Measurements from ENCODE around the gene THSD7A. TPM values are rescaled to one million over a fixed set of nuclear protein-coding genes. Genes with fewer than 3 reads are reported as not detected.

THSD7A gene
- total RNA-seq, 1 donor from 2014 or later, result 3.5 TPM

GRCh38 chr7:11768263-11768662 is 63.7 kb downstream of the THSD7A start:
- Histone ChIP-seq H2AFZ (ENCODE audit: low read depth, low read length) (no peak overlapping the region), H4K20me1 (ENCODE audit: insufficient read depth, low read length) (no peaks in the 10 kb centered on the region), H3K4me3 (ENCODE audit: insufficient read depth, low read depth, low read length) (no peak overlapping the region), H3K36me3 (ENCODE audit: insufficient read depth, low read length) (no peaks in the 10 kb centered on the region), H3K4me2 (ENCODE audit: low read length) (no peak overlapping the region), H3K4me1 (ENCODE audit: insufficient read depth, low read length) (no peaks in the 10 kb centered on the region), H3K9ac (ENCODE audit: low read length) (no peak overlapping the region), H3K27me3 (ENCODE audit: insufficient read depth, low read length) (no peaks in the 10 kb centered on the region), H3K27ac (ENCODE audit: low read depth, low read length) (no peak overlapping the region), H3K79me2 (ENCODE audit: insufficient read depth, low read length) (no peaks in the 10 kb centered on the region), H3K9me3 (ENCODE audit: insufficient read depth, low read depth, low read length) (no peaks in the 10 kb centered on the region)
- H3K27ac Mint-ChIP-seq (ENCODE audit: unreplicated experiment), result no peak overlapping the region
- no peak for DNase-seq (ENCODE audit: low read depth)
- H3K4me1 Mint-ChIP-seq (ENCODE audit: low read depth, unreplicated experiment), result no peaks in the 10 kb centered on the region
- no peak for FAIRE-seq
- H3K27me3 Mint-ChIP-seq (ENCODE audit: low read depth, unreplicated experiment), result no peaks in the 10 kb centered on the region
- H3K36me3 Mint-ChIP-seq (ENCODE audit: low read depth, unreplicated experiment), result no peaks in the 10 kb centered on the region
- H3K4me3 Mint-ChIP-seq (ENCODE audit: unreplicated experiment), result no peak overlapping the region
- H3K9me3 Mint-ChIP-seq (ENCODE audit: unreplicated experiment), result no peaks in the 10 kb centered on the region
- no peak for TF ChIP-seq EZH2 (IDR thresholded peaks at IDR 0.05; ENCODE audit: insufficient read depth, low read length)
- TF ChIP-seq CTCF (IDR thresholded peaks at IDR 0.05; ENCODE audit: insufficient read depth, low read depth, low read length), result no peak

GRCh38 chr7:11767148-11767547 is 64.8 kb downstream of the THSD7A start:
- H3K4me3 Mint-ChIP-seq (ENCODE audit: unreplicated experiment), result no peak overlapping the region

More at GRCh38 chr7:11767148-11767547, 64.8 kb downstream of the THSD7A start:
- Histone ChIP-seq H3K27ac (ENCODE audit: low read depth, low read length) (no peak overlapping the region), H3K9ac (ENCODE audit: low read length) (no peak overlapping the region), H3K4me2 (ENCODE audit: low read length) (no peak overlapping the region), H3K4me3 (ENCODE audit: insufficient read depth, low read depth, low read length) (no peak overlapping the region), H2AFZ (ENCODE audit: low read depth, low read length) (no peak overlapping the region), H3K4me1 (ENCODE audit: insufficient read depth, low read length) (no peaks in the 10 kb centered on the region), H3K36me3 (ENCODE audit: insufficient read depth, low read length) (no peaks in the 10 kb centered on the region), H3K9me3 (ENCODE audit: insufficient read depth, low read depth, low read length) (no peaks in the 10 kb centered on the region), H3K27me3 (ENCODE audit: insufficient read depth, low read length) (no peaks in the 10 kb centered on the region), H4K20me1 (ENCODE audit: insufficient read depth, low read length) (no peaks in the 10 kb centered on the region), H3K79me2 (ENCODE audit: insufficient read depth, low read length) (no peaks in the 10 kb centered on the region)
- Mint-ChIP-seq H3K27me3 (ENCODE audit: low read depth, unreplicated experiment) (no peaks in the 10 kb centered on the region), H3K36me3 (ENCODE audit: low read depth, unreplicated experiment) (no peaks in the 10 kb centered on the region), H3K9me3 (ENCODE audit: unreplicated experiment) (no peaks in the 10 kb centered on the region), H3K4me1 (ENCODE audit: low read depth, unreplicated experiment) (no peaks in the 10 kb centered on the region), H3K27ac (ENCODE audit: unreplicated experiment) (no peak overlapping the region)
- DNase-seq (ENCODE audit: low read depth) (peak; percentile 17), FAIRE-seq (no peak)
- TF ChIP-seq CTCF (IDR thresholded peaks at IDR 0.05; ENCODE audit: insufficient read depth, low read depth, low read length) (no peak), EZH2 (IDR thresholded peaks at IDR 0.05; ENCODE audit: insufficient read depth, low read length) (no peak)
